ENCODE data around the gene TRIM5.
A peak's percentile ranks its signal among the peaks of the same experiment; 100 is the strongest.

The TRIM5 gene

DNA sequence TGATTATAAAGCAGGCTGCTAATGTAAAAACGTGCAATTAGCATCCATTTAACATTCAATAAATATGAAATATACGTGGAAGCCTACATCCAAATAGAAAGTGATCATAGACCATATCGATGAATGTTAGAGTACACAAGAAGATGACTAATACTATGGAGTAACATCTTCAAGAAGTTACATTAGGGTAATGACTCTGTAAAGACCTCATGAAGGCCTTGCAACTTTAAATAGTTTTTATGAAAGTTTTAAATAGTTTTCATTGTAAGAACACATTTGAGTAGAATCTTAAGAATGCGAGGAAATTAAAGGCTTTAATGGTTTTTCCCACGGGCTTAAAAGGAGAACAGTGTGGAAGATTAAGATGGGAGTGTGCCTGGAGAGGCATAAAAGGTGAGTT lies 58.7 kb downstream of the TRIM5 start:
- DNase-seq (ENCODE audit: low spot score): no peak

DNA sequence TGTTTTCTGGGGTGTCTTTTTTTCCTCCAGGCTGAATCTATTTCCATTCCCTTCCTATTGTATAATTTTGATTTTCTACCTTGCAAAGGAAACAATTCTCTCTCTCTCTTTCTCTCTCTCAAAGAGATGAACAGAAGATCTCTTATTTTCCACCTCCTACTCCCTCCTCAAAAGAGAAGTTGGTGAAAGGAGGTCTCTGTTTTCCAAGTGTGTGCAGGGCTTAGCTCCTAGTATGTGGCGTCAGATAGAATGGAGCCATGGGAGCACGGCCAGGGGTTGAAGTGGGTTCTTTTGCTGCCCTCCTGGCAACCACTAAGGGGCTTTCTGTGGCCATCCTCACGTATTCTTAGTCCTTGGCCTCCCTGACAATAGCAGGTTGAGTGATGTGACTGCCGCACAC lies 59.6 kb downstream of the TRIM5 start:
- peaks cover 4% of the 10 kb centered on the region for H3K9me3 Mint-ChIP-seq
- H3K4me1 Mint-ChIP-seq (ENCODE audit: low read depth): peaks cover 40% of the 10 kb centered on the region
- H3K4me3 Mint-ChIP-seq: peak overlapping the region; percentile 92
- peaks cover 10% of the 10 kb centered on the region for H3K36me3 Mint-ChIP-seq (ENCODE audit: low read depth)
- no peak for DNase-seq (ENCODE audit: low spot score)
- no peaks in the 10 kb centered on the region for H3K27me3 Mint-ChIP-seq (ENCODE audit: low read depth)
- H3K27ac Mint-ChIP-seq: peak overlapping the region; percentile 79

More for the DNA sequence above, 58.7 kb downstream of the TRIM5 start:
- H3K36me3 Mint-ChIP-seq (ENCODE audit: low read depth): peaks cover 10% of the 10 kb centered on the region
- H3K27me3 Mint-ChIP-seq (ENCODE audit: low read depth): no peaks in the 10 kb centered on the region
- peak overlapping the region; percentile 79 for H3K27ac Mint-ChIP-seq
- peak overlapping the region; percentile 92 for H3K4me3 Mint-ChIP-seq
- H3K9me3 Mint-ChIP-seq: peaks cover 8% of the 10 kb centered on the region
- H3K4me1 Mint-ChIP-seq (ENCODE audit: low read depth): peaks cover 42% of the 10 kb centered on the region

DNA sequence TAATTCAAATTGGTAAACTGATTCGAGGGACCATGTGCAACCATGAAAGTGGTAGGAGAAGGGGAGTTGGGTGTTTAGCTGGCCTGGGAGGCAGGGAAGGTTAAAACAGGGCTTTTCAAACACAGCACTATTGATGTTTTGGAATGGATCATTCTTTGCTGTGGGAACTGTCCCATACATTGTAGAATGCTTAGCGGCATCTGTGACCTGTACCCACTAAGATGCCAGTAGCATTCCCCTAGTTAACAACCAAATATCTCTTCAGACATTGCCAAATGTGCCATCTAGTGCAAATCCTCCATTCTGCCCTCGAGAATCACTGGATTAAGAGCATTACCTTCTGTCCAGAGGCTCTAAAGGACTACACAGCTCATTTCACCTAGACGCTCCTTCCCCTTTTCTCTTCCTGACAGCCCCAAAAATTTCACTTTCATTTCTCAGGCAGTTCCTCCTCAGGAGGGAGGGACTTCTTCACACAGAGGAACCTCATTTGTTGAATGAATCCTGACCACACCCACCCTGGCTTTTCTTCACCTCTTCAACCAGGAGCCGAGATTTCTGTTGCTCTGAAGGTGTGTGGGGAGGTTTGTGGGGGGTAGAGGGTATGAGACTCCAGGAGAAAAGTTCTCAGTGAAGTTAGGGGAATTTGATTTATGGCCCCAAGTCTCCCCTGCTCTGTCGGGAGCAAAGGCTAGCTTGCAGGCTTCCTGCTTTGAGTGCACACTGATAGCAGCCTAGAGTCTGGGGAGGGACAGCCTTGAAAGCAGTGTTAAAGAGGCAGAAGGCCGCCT lies 60.2 kb downstream of the TRIM5 start, which contains the start of gene TRIM34:
TSS of gene TRIM34 (plus strand) at position 513 of the 791 bp plus-strand sequence. CDS start 7,331 bp downstream, outside the sequence.
- peak; percentile 65 for DNase-seq (ENCODE audit: low spot score)
- Mint-ChIP-seq H3K9me3 (peaks cover 3% of the 10 kb centered on the region), H3K27ac (peak within 1 kb of the TSS; percentile 79), H3K4me3 (peak within 1 kb of the TSS; percentile 92), H3K27me3 (ENCODE audit: low read depth) (no peaks in the 10 kb centered on the region), H3K36me3 (ENCODE audit: low read depth) (peaks cover 8% of the 10 kb centered on the region), H3K4me1 (ENCODE audit: low read depth) (peaks cover 39% of the 10 kb centered on the region)

DNA sequence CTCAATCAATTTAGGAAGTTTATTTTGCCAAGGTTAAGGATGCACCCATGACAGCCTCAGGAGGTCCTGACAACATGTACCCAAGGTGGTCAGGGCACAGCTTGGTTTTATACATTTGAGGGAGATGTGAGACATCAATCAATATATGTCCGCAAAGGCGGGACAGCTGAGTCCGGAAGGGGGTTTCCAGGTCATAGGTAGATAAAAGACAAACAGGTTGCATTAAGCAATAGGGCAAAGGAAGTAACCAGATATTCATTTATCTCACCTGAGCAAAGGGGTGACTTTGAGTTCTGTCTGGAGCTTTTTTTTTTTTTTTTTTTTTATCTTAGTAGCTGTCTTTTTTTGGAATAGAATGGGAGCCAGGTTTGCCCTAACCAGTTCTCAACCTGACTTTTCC lies 62.1 kb downstream of the TRIM5 start:
- peak overlapping the region; percentile 36 for H3K4me3 Mint-ChIP-seq
- H3K36me3 Mint-ChIP-seq (ENCODE audit: low read depth): peaks cover 4% of the 10 kb centered on the region
- H3K27me3 Mint-ChIP-seq (ENCODE audit: low read depth): no peaks in the 10 kb centered on the region
- peaks cover 33% of the 10 kb centered on the region for H3K4me1 Mint-ChIP-seq (ENCODE audit: low read depth)
- no peak overlapping the region for H3K27ac Mint-ChIP-seq
- H3K9me3 Mint-ChIP-seq: no peaks in the 10 kb centered on the region
- DNase-seq (ENCODE audit: low spot score): no peak

DNA sequence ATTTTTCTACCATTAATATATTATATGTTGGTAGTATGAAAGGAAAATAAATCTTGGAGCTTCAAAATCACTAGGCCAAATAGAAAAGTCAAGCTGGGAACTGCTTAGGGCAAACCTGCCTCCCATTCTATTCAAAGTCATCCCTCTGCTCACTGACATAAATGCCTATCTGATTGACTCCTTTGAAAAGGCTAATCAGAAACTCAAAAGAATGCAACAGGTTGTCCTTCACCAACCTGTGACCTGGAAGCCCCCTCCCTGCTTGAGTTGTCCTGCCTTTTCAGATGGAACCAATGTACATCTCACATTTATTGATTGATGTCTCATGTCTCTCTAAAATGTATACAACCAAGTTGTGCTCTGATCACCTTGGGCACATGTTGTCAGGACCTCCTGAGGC lies 63.3 kb downstream of the TRIM5 start:
- Mint-ChIP-seq H3K9me3 (no peaks in the 10 kb centered on the region), H3K27me3 (ENCODE audit: low read depth) (no peaks in the 10 kb centered on the region), H3K4me3 (no peak overlapping the region), H3K27ac (no peak overlapping the region), H3K4me1 (ENCODE audit: low read depth) (peaks cover 23% of the 10 kb centered on the region), H3K36me3 (ENCODE audit: low read depth) (peaks cover 4% of the 10 kb centered on the region)
- DNase-seq (ENCODE audit: low spot score): no peak

DNA sequence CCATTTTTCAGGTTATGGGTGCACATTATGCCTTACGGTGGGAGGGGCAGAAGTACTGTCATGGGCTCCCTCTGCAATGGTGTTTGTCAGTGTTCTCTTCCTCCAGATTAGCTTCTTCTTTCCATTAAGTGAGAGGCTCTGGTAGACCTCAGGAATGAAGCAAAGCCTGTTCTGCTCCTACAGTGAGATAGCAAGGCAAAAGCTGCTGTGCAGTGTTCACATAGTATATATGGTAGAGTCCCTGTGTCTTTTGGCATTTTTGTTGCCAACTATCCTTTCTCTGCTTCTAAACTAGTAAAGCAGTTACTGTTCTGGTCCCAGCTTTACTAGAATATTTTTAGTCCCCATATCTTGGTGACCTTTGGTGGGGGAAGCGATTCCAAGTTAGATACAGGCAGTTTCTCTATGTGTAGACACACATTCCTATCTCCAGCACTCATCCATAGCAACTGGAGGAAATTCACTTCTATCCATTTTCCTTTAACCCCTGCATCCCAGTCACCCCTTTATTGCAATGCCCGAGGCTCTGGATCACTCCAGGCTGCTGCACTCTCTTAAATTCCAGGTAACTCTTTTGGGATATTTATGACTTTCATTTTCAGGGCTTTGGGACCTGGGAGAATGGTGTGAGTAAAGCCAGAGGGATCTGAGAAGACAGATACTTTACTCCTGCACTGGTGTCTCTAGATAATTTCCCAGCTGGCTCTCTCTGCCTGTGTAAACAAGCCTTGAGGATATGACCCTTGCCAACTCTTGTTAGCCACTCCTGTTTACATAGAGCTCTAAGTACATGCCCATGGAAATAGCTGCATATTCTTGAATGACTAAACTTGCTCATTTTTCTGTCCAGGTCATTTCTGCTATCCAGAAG lies 64.0 kb downstream of the TRIM5 start:
- Mint-ChIP-seq H3K27ac (no peak overlapping the region), H3K4me1 (ENCODE audit: low read depth) (peaks cover 17% of the 10 kb centered on the region), H3K9me3 (no peaks in the 10 kb centered on the region), H3K36me3 (ENCODE audit: low read depth) (peaks cover 4% of the 10 kb centered on the region), H3K27me3 (ENCODE audit: low read depth) (no peaks in the 10 kb centered on the region), H3K4me3 (no peak overlapping the region)
- DNase-seq (ENCODE audit: low spot score): no peak

DNA sequence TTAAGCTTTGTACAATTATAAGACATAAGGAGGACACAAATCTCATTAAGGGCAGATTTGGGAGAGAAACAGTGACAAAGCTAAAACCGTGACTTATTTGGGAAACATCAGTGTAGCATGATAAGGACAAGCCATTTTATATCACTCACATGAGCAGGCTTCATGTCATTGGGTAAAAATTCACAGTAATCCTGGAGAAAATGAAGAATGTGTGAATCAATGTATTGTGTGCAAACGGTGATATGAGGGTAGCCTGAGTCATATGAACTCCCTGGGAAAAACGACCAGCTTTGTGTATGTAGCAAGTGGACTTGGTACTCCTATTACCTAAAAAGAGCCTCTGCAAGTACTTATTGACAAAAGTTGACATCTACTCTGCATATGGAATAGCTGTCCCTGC lies 66.1 kb downstream of the TRIM5 start:
- no peaks in the 10 kb centered on the region for H3K9me3 Mint-ChIP-seq
- DNase-seq (ENCODE audit: low spot score): no peak
- no peak overlapping the region for H3K27ac Mint-ChIP-seq
- H3K4me3 Mint-ChIP-seq: no peak overlapping the region
- H3K36me3 Mint-ChIP-seq (ENCODE audit: low read depth): peaks cover 4% of the 10 kb centered on the region
- H3K4me1 Mint-ChIP-seq (ENCODE audit: low read depth): peaks cover 6% of the 10 kb centered on the region
- no peaks in the 10 kb centered on the region for H3K27me3 Mint-ChIP-seq (ENCODE audit: low read depth)

Measured in T-helper 2 cell treated with Interferon-gamma antibody and Interleukin-4, amounts not matched to agents 5 μg/mL and 100 μg/mL, for 36 hours (primary cell).